NB4 (cell line): ENCODE data around the gene SCG5.

Experiments used
- CTCF ChIP-seq: IDR thresholded peaks from one replicate; pipeline ENCODE4 v1.5.1; 2012; ENCODE audit warnings: low read depth, low read length
- POLR2A ChIP-seq: IDR thresholded peaks from 2 replicates; pipeline ENCODE4 v1.6.1; 2011; ENCODE audit warnings: mild to moderate bottlenecking; ENCODE audit not compliant: insufficient read length; ENCODE audit errors: extremely low read depth

DNA sequence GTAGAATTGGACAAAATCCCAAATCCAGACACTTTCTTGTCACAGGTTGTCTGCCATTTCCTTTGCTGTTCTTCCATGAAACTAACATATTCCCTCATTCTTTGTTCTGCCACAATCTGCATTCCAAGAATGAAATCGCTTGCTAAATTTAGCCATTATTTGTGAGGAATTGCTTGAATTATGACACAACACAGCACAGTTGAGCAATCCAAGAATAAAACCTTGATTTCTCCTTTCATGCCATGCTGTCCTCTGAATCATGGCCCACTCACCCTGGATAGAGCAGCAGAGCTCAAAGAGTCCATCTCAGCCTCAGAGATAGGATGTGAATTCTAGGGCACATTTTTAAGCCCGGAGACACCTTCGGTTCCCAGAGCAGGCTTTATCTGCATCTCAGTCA, 41.1 kb downstream of the SCG5 start:
- TF ChIP-seq CTCF (no peak), POLR2A (no peak)
